A549 (cell line): ENCODE data around the gene PPP1R13L.

Source experiments
- CEBPB ChIP-seq, 2 experiments: fragments of >200 bp in 1 of 2; sonication (Bioruptor Twin) in 1 of 2; formaldehyde crosslinking in 1 of 2; IDR thresholded peaks; 2 replicates each; pipeline ENCODE4 v1.6.1; 2012 to 2016
- CTCF ChIP-seq: fragments of >200 bp; sonication (Bioruptor Twin); formaldehyde crosslinking; IDR thresholded peaks from 3 replicates; pipeline ENCODE4 v1.5.1; 2016

- TF ChIP-seq CEBPB (IDR thresholded peaks at IDR 0.05) (no peak), CTCF (no peak)
These were observed 62.0 kb downstream of the PPP1R13L start for GRCh38 chr19:45342911-45343310.
